Activated T-cell treated with anti-CD3 and anti-CD28 coated beads for 4 hours (primary cell): ENCODE results near the gene PPDPF.
A peak's percentile ranks its signal among the peaks of the same experiment; 100 is the strongest.

Experiments used
- DNase-seq: peaks from one replicate; pipeline ENCODE4 v3.0.0-alpha.2; 2020

Gene PPDPF

GRCh38 chr20:63539092-63539430, 18.5 kb downstream of the PPDPF start:
- DNase-seq: no peak

- DNase-seq: no peak
Observed at GRCh38 chr20:63539441-63540370, 19.1 kb downstream of the PPDPF start.

DNA sequence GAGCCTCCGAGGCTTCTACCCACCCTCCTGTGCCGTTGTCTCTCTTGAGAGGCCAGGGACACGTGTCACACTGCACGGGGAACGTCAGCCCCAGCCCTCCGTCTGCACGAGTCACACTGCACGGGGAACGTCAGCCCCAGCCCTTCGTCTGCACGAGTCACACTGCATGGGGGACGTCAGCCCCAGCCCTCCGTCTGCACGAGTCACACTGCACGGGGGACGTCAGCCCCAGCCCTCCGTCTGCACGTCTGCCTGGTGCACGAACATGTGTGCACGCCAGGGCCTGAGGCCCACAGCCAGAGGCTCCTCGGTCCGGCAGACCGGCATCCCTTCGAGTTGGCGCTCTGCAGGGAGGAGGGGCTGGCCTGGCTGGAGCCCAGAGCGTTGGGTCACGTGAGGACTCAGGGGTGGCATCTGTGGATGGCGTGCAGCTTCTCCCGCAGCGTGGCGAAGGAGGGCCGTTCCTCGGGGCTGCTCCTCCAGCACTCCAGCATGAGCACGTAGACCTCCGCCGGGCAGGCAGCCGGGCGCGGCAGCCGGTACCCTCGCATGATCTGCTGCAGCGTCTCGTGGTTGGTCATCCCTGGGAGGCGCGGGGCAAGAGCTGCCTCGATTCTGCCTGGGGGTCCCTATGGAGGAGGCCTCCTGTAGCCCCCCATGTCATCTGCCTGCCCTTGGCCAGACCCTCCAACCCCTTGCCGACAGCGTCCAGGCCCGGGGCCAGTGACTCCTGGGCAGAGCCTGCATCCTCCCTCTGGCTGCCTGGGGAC, 20.0 kb downstream of the PPDPF start:
- no peak for DNase-seq

DNA sequence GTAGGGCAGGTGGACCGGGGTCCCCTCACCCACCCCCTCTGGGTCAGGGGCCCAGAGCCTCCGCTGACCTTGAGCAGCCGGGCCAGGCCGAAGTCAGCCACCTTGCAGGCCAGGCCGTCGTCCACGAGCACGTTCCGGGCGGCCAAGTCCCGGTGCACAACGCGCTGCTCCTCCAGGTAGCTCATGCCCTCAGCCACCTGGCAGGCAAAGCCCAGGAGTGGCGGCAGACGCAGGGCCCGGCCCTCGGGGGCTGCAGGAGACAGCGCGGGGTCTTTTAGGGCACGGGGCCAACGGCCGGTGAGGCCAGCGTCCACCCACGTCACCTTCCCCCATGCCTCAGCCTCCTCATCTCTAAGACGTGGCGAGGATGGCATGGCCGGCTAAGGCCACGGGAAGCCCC, 20.8 kb downstream of the PPDPF start:
- no peak for DNase-seq

GRCh38 chr20:63542031-63542559, 21.5 kb downstream of the PPDPF start:
- no peak for DNase-seq

- no peak for DNase-seq
Observed at GRCh38 chr20:63542696-63543095, 22.1 kb downstream of the PPDPF start.

- DNase-seq: no peak
Observed at GRCh38 chr20:63543131-63543530, 22.6 kb downstream of the PPDPF start.

- DNase-seq: no peak
Observed at GRCh38 chr20:63543733-63544132, 23.2 kb downstream of the PPDPF start.

GRCh38 chr20:63544241-63544957, 23.8 kb downstream of the PPDPF start:
- DNase-seq: no peak

- no peak for DNase-seq
Observed at GRCh38 chr20:63544958-63545516, 24.5 kb downstream of the PPDPF start.

GRCh38 chr20:63545814-63546213, 25.2 kb downstream of the PPDPF start:
- no peak for DNase-seq

DNA sequence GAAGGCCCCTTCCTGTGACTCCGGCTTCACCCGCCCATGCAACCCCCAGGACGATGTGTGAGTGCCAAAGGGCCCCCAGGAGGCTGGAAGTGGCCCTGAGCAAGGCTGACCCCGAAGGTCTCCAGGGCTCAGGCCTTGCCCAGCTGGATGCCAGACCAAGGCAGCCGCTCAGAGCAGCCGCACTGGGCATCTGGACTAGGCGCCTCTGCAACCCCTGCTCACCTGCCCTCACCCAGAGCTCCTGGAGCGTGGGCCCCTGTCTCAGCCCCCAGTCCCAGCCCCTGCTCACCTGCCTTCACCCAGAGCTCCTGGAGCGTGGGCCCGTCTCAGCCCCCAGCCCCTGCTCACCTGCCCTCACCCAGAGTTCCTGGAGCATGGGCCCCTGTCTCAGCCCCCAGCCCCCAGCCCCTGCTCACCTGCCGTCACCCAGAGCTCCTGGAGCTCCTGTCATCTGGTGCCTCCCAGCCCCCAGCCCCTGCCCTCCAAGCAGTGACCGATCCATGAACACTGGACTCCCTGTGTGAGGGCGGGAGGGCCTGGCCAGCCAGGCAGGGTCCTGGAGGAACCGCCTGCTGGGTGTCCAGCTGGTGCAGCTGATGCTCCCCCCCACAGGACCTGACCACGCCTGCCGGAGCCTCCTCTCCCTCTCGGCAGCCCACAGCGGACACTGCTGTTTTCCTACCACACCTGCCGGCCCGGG, 25.8 kb downstream of the PPDPF start:
- DNase-seq: no peak

DNA sequence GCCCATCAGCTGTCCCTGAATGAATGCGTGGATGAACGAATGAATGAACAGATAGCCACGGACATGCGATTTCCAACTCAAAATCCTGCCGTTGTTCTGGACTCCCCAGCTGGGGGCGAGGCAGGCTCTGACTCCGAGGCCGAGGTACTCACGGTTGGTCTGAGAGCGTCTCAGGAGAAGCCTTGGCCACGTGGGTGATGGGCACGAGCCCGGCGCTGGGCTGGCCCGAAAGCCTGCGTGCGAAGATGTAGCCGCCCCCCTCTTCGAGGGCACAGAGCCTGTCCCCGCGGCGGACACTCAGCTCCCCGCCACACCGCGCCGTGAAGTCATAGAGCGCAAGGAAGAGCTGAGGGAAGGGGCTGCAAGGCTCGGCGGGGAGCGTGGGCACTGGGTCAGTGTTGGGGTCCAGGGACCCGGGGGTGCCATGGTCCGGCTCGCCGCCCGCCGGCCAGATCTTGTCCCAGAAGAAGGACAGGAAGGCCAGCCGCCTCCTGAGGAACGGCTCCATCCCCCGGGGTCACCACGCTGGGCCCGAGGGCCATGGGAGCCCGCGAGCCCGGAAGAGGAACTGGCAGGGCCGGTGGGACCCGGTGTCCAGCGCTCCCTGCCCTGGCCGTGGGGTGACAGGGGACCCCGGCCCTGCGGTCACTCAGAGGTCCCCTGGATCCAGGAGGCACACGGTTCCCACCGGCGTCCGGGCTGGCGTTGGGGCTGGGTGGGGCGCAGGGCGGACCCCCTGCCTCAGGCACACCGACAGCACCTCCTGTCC, 26.6 kb downstream of the PPDPF start:
- no peak for DNase-seq

- no peak for DNase-seq
Observed at GRCh38 chr20:63547725-63548480, 27.3 kb downstream of the PPDPF start, which contains the start of gene SRMS. Gene SRMS, minus strand, starts transcription at chr20:63547749. Its CDS starts 286 bp downstream, at chr20:63547463.

GRCh38 chr20:63548542-63548941, 28.0 kb downstream of the PPDPF start:
- no peak for DNase-seq

DNA sequence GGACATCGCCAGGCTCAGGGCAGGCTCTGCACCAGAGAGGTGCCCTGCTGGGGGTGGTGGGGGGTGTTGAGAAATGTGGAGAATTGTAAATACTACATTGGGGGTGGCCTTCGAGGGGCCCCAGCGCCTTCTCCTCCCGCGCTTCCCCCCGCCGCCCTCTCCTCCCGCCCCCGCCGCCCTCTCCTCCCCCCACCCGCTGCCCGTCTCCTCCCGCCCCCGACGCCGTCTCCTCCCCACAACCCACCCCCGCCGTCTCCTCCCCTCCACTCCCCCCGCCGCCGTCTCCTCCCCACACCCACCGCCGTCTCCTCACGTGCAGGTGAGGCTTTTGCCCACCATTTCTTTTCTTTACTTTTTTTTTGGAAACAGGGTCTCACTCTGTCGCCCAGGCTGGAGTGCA, 28.5 kb downstream of the PPDPF start:
- DNase-seq: no peak

GRCh38 chr20:63549679-63550282, 29.2 kb downstream of the PPDPF start:
- DNase-seq: no peak

GRCh38 chr20:63551068-63551467, 30.5 kb downstream of the PPDPF start:
- no peak for DNase-seq

GRCh38 chr20:63552481-63553249, 32.1 kb downstream of the PPDPF start:
- peak; percentile 37 for DNase-seq
